PC-9 (cell line): ENCODE results near the gene MYO18A. TPM values are rescaled to one million over a fixed set of nuclear protein-coding genes. Genes with fewer than 3 reads are reported as not detected.

Experiments
- BruUV-seq: library from RNA; stranded (reverse); fragments of 400-500 nt; replicated peaks from 2 replicates; lab custom pipeline; 2021; lab: Mats Ljungman, UMichigan
- CTCF ChIA-PET: fragments of 300-600 bp; sonication (Branson Sonifier 250); formaldehyde crosslinking; loops from one replicate; lab custom pipeline; 2022; ENCODE audit warnings: antibody characterized with exemption; lab: Charles Lee
- POLR2A ChIA-PET: fragments of 300-600 bp; sonication (Branson Sonifier 250); formaldehyde crosslinking; loops from one replicate; lab custom pipeline; 2022; ENCODE audit warnings: antibody characterized with exemption; ENCODE audit not compliant: unreplicated experiment; lab: Charles Lee
- DNase-seq, 2 experiments: peaks; one replicate each; pipeline versions ENCODE4 v3.0.0 to v3.0.0-alpha.2; 2015 to 2022; ENCODE audit warnings: mixed read lengths in 1 of 2
- H2AFZ ChIP-seq: fragments of 200-600 bp; sonication (generic); 2 replicates; pipeline ENCODE4 v1.8.1; 2017; ENCODE audit warnings: antibody characterized with exemption
- H3F3A ChIP-seq: fragments of 200-600 bp; sonication (generic); 2 replicates; pipeline ENCODE4 v1.8.1; 2017; ENCODE audit warnings: antibody characterized with exemption, mild to moderate bottlenecking, low read depth; ENCODE audit not compliant: insufficient read depth
- H3K27ac ChIP-seq: fragments of 200-600 bp; sonication (generic); 2 replicates; pipeline ENCODE4 v1.6.1; 2016; ENCODE audit warnings: mixed run types
- H3K27me3 ChIP-seq: fragments of 200-600 bp; sonication (generic); 2 replicates; pipeline ENCODE4 v1.6.1; 2016; ENCODE audit warnings: low read depth, mixed run types; ENCODE audit not compliant: insufficient read depth
- H3K36me3 ChIP-seq: fragments of 200-600 bp; sonication (generic); 2 replicates; pipeline ENCODE4 v1.6.1; 2016; ENCODE audit warnings: low read depth, mixed run types
- H3K4me1 ChIP-seq: fragments of 200-600 bp; sonication (generic); replicated peaks from 2 replicates; pipeline ENCODE4 v1.6.1; 2016; ENCODE audit warnings: mixed run types; ENCODE audit not compliant: insufficient read depth
- H3K4me2 ChIP-seq: fragments of 200-600 bp; sonication (generic); 2 replicates; pipeline ENCODE4 v1.6.1; 2017; ENCODE audit warnings: mixed run types
- H3K4me3 ChIP-seq: fragments of 200-600 bp; sonication (generic); 2 replicates; pipeline ENCODE4 v1.6.1; 2016; ENCODE audit warnings: mixed run types
- H3K79me2 ChIP-seq: fragments of 200-600 bp; sonication (generic); 2 replicates; pipeline ENCODE4 v1.6.1; 2017; ENCODE audit warnings: low read depth, mixed run types
- H3K9me2 ChIP-seq: fragments of 200-600 bp; sonication (generic); 2 replicates; pipeline ENCODE4 v1.8.1; 2017; ENCODE audit warnings: mild to moderate bottlenecking; ENCODE audit not compliant: insufficient read depth
- H3K9me3 ChIP-seq: fragments of 200-600 bp; sonication (generic); 2 replicates; pipeline ENCODE4 v1.8.1; 2016; ENCODE audit warnings: low read depth; ENCODE audit not compliant: insufficient read depth
- H4K20me1 ChIP-seq: fragments of 200-600 bp; sonication (generic); 2 replicates; pipeline ENCODE4 v1.8.1; 2017; ENCODE audit not compliant: insufficient read depth
- CTCF ChIP-seq: fragments of 200-600 bp; sonication (generic); conservative IDR thresholded peaks from 2 replicates; pipeline ENCODE4 v1.6.1; 2017; ENCODE audit warnings: mixed run types, antibody characterized with exemption, mild to moderate bottlenecking, moderate library complexity
- EZH2 ChIP-seq: fragments of 200-600 bp; sonication (generic); IDR thresholded peaks from 2 replicates; pipeline ENCODE4 v1.8.0; 2017; ENCODE audit warnings: antibody characterized with exemption, low read depth
- intact Hi-C: fragments of 100-400 bp; cut with micrococcal nuclease; formaldehyde crosslinking; loops from one replicate; pipeline ENCODE4 v1.10.0; 2022; ENCODE audit not compliant: unreplicated experiment
- total RNA-seq: library from RNA; stranded (reverse); gene quantifications from 2 replicates; pipeline ENCODE4 v1.2.3, GENCODE V29; 2021

The MYO18A gene
- total RNA-seq, 1 experiment from 2014 or later: 150 TPM

DNA sequence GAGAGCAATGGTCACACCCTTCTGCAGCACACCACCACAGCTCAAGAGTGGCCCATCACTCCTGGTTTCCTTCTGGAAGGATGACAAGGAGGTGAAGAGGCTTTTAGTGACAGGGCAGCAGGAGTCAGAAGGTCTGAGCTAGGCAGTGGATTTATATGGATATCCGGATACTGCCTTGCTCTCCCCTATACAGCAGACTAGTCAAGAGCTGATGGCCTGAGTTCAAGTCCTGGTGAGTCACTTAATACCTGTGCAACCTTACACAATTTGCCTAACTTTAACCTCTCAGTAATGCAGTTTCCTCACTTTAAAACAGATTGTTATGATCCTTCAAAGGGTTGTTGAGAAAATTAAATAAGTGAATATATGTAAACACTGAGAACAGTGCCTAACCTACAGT, 22.9 kb downstream of the MYO18A start:
- Histone ChIP-seq H3K36me3 (0 out of 2 replicates have a peak, but pooled peaks cover 6% of the 10 kb centered on the region), H2AFZ (no peak overlapping the region), H3K9me3 (no peaks in the 10 kb centered on the region), H3K27me3 (no peaks in the 10 kb centered on the region), H3K4me3 (no peak overlapping the region), H4K20me1 (no peaks in the 10 kb centered on the region; the same call in 1 of the 2 replicates), H3K27ac (peak overlapping the region; percentile 91), H3K9me2 (no peaks in the 10 kb centered on the region), H3K4me2 (peak overlapping the region; percentile 82), H3K79me2 (peaks cover 96% of the 10 kb centered on the region), H3F3A (peaks cover 81% of the 10 kb centered on the region), H3K4me1 (peaks cover 88% of the 10 kb centered on the region)
- POLR2A ChIA-PET: interaction anchor here (0.5 to 0.6 kb wide), 3 partner anchors 20 to 94 kb away, joined by 3 to 7 read pairs (median 3); no protein-coding TSS in a partner anchor
- CTCF ChIA-PET: no interaction called here
- no peak for TF ChIP-seq CTCF
- TF ChIP-seq EZH2: no peak
- intact Hi-C loops: no loop called here
- peak in 1 of 2 experiments; percentile 53 for DNase-seq
- no TSS peak for BruUV-seq

- Histone ChIP-seq H3K27me3 (no peaks in the 10 kb centered on the region), H3K4me3 (no peak overlapping the region), H3K4me2 (peak overlapping the region; percentile 82), H3K79me2 (peaks cover 96% of the 10 kb centered on the region), H4K20me1 (no peaks in the 10 kb centered on the region; the same call in 1 of the 2 replicates), H3F3A (peaks cover 85% of the 10 kb centered on the region), H3K27ac (peak overlapping the region; percentile 91), H3K9me2 (no peaks in the 10 kb centered on the region), H3K4me1 (peaks cover 94% of the 10 kb centered on the region), H3K36me3 (0 out of 2 replicates have a peak, but pooled peaks cover 6% of the 10 kb centered on the region), H3K9me3 (no peaks in the 10 kb centered on the region), H2AFZ (no peak overlapping the region)
- CTCF ChIA-PET: interaction anchor here (0.6 kb wide), 1 partner anchor 33 kb away, joined by 3 read pairs; no protein-coding TSS in a partner anchor
- intact Hi-C loops: no loop called here
- POLR2A ChIA-PET: interaction anchor here (0.5 to 1.9 kb wide), 4 partner anchors 12 to 95 kb away, joined by 3 to 14 read pairs (median 5); no protein-coding TSS in a partner anchor
- TF ChIP-seq EZH2 (no peak), CTCF (no peak)
- no peak for DNase-seq
- no TSS peak for BruUV-seq
Measured at GRCh38 chr17:29156781-29157180, 23.4 kb downstream of the MYO18A start.

GRCh38 chr17:29155966-29156338, 24.2 kb downstream of the MYO18A start:
- Histone ChIP-seq H3K27ac (peak overlapping the region; percentile 91), H3K36me3 (0 out of 2 replicates have a peak, but pooled peaks cover 6% of the 10 kb centered on the region), H3K9me2 (no peaks in the 10 kb centered on the region), H2AFZ (no peak overlapping the region), H3K27me3 (no peaks in the 10 kb centered on the region), H3K4me2 (peak overlapping the region; percentile 82), H3K4me1 (peaks cover 100% of the 10 kb centered on the region), H4K20me1 (no peaks in the 10 kb centered on the region; the same call in 1 of the 2 replicates), H3F3A (peaks cover 88% of the 10 kb centered on the region), H3K4me3 (no peak overlapping the region), H3K79me2 (peaks cover 95% of the 10 kb centered on the region), H3K9me3 (no peaks in the 10 kb centered on the region)
- DNase-seq: no peak
- POLR2A ChIA-PET: interaction anchor here (0.6 to 1.9 kb wide), 2 partner anchors 23 to 67 kb away, joined by 5 to 14 read pairs; no protein-coding TSS in a partner anchor
- intact Hi-C loops: loop anchor here (1.0 kb wide), 1 partner anchor 23 kb away; no protein-coding TSS in a partner anchor
- TF ChIP-seq CTCF (no peak), EZH2 (no peak)
- TSS peak; percentile 77 for BruUV-seq
- CTCF ChIA-PET: interaction anchor here (1.6 kb wide), 1 partner anchor 63 kb away, joined by 3 read pairs; no protein-coding TSS in a partner anchor
